Endothelial cell of umbilical vein (primary cell): ENCODE results near the gene RXFP3. TPM values are rescaled to one million over a fixed set of nuclear protein-coding genes. Genes with fewer than 3 reads are reported as not detected.

ENCODE experiments used
- BruUV-seq: library from RNA; stranded (reverse); fragments of 400-500 nt; replicated peaks from 2 replicates; lab custom pipeline; 2021; lab: Mats Ljungman, UMichigan
- CTCF ChIA-PET: fragments of 300-600, 350-600 bp; sonication (Branson Sonifier 250); formaldehyde crosslinking; loops from one replicate; lab custom pipeline; 2021; ENCODE audit warnings: antibody characterized with exemption, inconsistent platforms; lab: Charles Lee
- POLR2A ChIA-PET: fragments of 300-600, 350-600 bp; sonication (Branson Sonifier 250); formaldehyde crosslinking; loops from one replicate; lab custom pipeline; 2021; ENCODE audit warnings: antibody characterized with exemption, inconsistent platforms; lab: Charles Lee
- DNase-seq: peaks from one replicate; pipeline ENCODE4 v3.0.0-alpha.2; 2011; ENCODE audit warnings: low read depth, low spot score
- FAIRE-seq: peaks from 2 replicates; lab custom pipeline; 2011; peaks lifted over from hg19 to GRCh38; lab: Jason Lieb, UNC
- H2AFZ ChIP-seq: 2 replicates; pipeline ENCODE4 v1.6.0; 2012; ENCODE audit warnings: low read depth, low read length, control low read depth, inconsistent platforms
- H3K27ac ChIP-seq: 2 replicates; pipeline ENCODE4 v1.5.1; 2011; ENCODE audit warnings: low read depth, mild to moderate bottlenecking, control low read depth, low read length, moderate library complexity; ENCODE audit not compliant: insufficient read depth
- H3K27me3 ChIP-seq, 2 experiments: 2 replicates each; pipeline versions ENCODE4 v1.6.0 to v1.6.1; 2011; ENCODE audit warnings: low read length in 2 of 2, mixed read lengths in 1 of 2; ENCODE audit not compliant: control insufficient read depth in 2 of 2, insufficient read depth in 2 of 2
- H3K36me3 ChIP-seq, 2 experiments: 2 replicates in 1 of 2; 3 replicates in 1 of 2; pipeline ENCODE4 v1.5.1; 2011; ENCODE audit warnings: low read length in 2 of 2, mild to moderate bottlenecking in 1 of 2, moderate library complexity in 1 of 2; ENCODE audit not compliant: control insufficient read depth in 2 of 2, insufficient read depth in 2 of 2; ENCODE audit errors: extremely low read depth in 1 of 2
- H3K4me1 ChIP-seq: 3 replicates; pipeline ENCODE4 v1.5.1; 2011; ENCODE audit warnings: mild to moderate bottlenecking, low read length; ENCODE audit not compliant: control insufficient read depth, insufficient read depth; ENCODE audit errors: extremely low read depth
- H3K4me2 ChIP-seq: 2 replicates; pipeline ENCODE4 v1.6.1; 2011; ENCODE audit warnings: low read length, control low read depth, mixed read lengths; ENCODE audit not compliant: insufficient read depth
- H3K4me3 ChIP-seq, 3 experiments: fragments of 200-600 bp in 1 of 3; sonication (generic), shearing (Covaris generic) in 1 of 3; replicated peaks in 1 of 3; 2 replicates each; pipeline ENCODE4 v1.5.1; 2011 to 2016; ENCODE audit warnings: control low read depth in 3 of 3, low read length in 3 of 3, mild to moderate bottlenecking in 2 of 3, inconsistent platforms in 1 of 3, low read depth in 1 of 3, moderate library complexity in 1 of 3; ENCODE audit not compliant: insufficient read depth in 1 of 3
- H3K79me2 ChIP-seq: 2 replicates; pipeline ENCODE4 v1.6.0; 2012; ENCODE audit warnings: low read length, inconsistent platforms; ENCODE audit not compliant: control insufficient read depth, insufficient read depth
- H3K9ac ChIP-seq: replicated peaks from 2 replicates; pipeline ENCODE3; 2011; ENCODE audit warnings: low read length, control low read depth; ENCODE audit not compliant: insufficient read depth; ENCODE audit errors: extremely low read depth
- H3K9me1 ChIP-seq: replicated peaks from 3 replicates; pipeline ENCODE4 v1.6.0; 2011; ENCODE audit warnings: mild to moderate bottlenecking, low read length; ENCODE audit not compliant: control insufficient read depth, insufficient read depth; ENCODE audit errors: extremely low read depth
- H3K9me3 ChIP-seq: replicated peaks from 2 replicates; pipeline ENCODE4 v1.5.1; 2012; ENCODE audit warnings: low read length, inconsistent platforms; ENCODE audit not compliant: control insufficient read depth, insufficient read depth
- H4K20me1 ChIP-seq: replicated peaks from 2 replicates; pipeline ENCODE3; 2011; ENCODE audit warnings: mild to moderate bottlenecking, low read length; ENCODE audit not compliant: control insufficient read depth, insufficient read depth; ENCODE audit errors: extremely low read depth
- CTCF ChIP-seq, 2 donors: IDR thresholded peaks; 1 replicate in 1 of 2; 2 replicates in 1 of 2; pipeline ENCODE4 v1.5.1; 2011; ENCODE audit warnings: low read length in 2 of 2, mild to moderate bottlenecking in 2 of 2, moderate library complexity in 2 of 2, control low read depth in 1 of 2, inconsistent platforms in 1 of 2, low read depth in 1 of 2; ENCODE audit not compliant: insufficient read depth in 1 of 2; ENCODE audit errors: extremely low read depth in 1 of 2
- EZH2 ChIP-seq: IDR thresholded peaks from 2 replicates; pipeline ENCODE4 v1.6.1; 2012; ENCODE audit warnings: borderline replicate concordance, low read depth, mild to moderate bottlenecking, moderate library complexity, low read length, inconsistent platforms; ENCODE audit not compliant: severe bottlenecking
- FOS ChIP-seq: IDR thresholded peaks from 2 replicates; pipeline ENCODE4 v1.6.1; 2011; ENCODE audit warnings: mild to moderate bottlenecking, low read length, moderate library complexity, borderline replicate concordance; ENCODE audit not compliant: insufficient read depth
- GATA2 ChIP-seq: IDR thresholded peaks from 2 replicates; pipeline ENCODE4 v1.7.0; 2011; ENCODE audit warnings: low read depth, mild to moderate bottlenecking, moderate library complexity, mixed read lengths, low read length; ENCODE audit not compliant: insufficient read length, insufficient read depth
- JUN ChIP-seq: IDR thresholded peaks from 2 replicates; pipeline ENCODE4 v1.6.1; 2011; ENCODE audit warnings: borderline replicate concordance, low read depth; ENCODE audit not compliant: insufficient read length, insufficient read depth
- MAX ChIP-seq: IDR thresholded peaks from 2 replicates; pipeline ENCODE4 v1.6.1; 2011; ENCODE audit not compliant: insufficient read depth, insufficient read length
- MYC ChIP-seq: IDR thresholded peaks from one replicate; pipeline ENCODE4 v1.6.1; 2011; ENCODE audit warnings: mild to moderate bottlenecking, low read depth, low read length
- POLR2A ChIP-seq: IDR thresholded peaks from 2 replicates; pipeline ENCODE4 v1.6.1; 2012; ENCODE audit warnings: low read depth, mild to moderate bottlenecking, control low read depth, low read length
- POLR2AphosphoS5 ChIP-seq: IDR thresholded peaks from 2 replicates; pipeline ENCODE4 v1.6.1; 2012; ENCODE audit warnings: low read depth, mild to moderate bottlenecking, control low read depth, low read length, moderate library complexity; ENCODE audit not compliant: insufficient read depth
- dilution Hi-C: fragments of 300-500 bp; cut with MboI; formaldehyde crosslinking; loops from one replicate; pipeline ENCODE4 v1.15.0; 2019; ENCODE audit warnings: low sequenced_read_pairs; ENCODE audit not compliant: extremely low pct_ligation_motif_present
- intact Hi-C: fragments of 100-400 bp; cut with micrococcal nuclease; formaldehyde crosslinking; loops from one replicate; pipeline ENCODE4 v1.10.0; 2022
- polyA plus RNA-seq, 4 experiments: library from polyadenylated mRNA; depleted of rRNA in 3 of 4; stranded (reverse) in 3 of 4; unstranded in 1 of 4; fragments of >200 nt; gene quantifications; 2 replicates each; pipeline versions ENCODE4 v1.2.1 to v1.2.3, GENCODE V29; 2011 to 2012; ENCODE audit warnings: missing spikeins in 1 of 4
- total RNA-seq: library from RNA; stranded (reverse); gene quantifications from 2 replicates; pipeline ENCODE4 v1.2.3, GENCODE V29; 2021

The RXFP3 gene
- total and polyA plus RNA-seq, 2 donors (not counting 3 experiments of a cell fraction or from before 2014, with no cell fraction given) = not detected

GRCh38 chr5:33888587-33888986 lies 47.6 kb upstream of the RXFP3 start:
- CTCF ChIA-PET = no interaction called here
- no peak overlapping the region for H3K9ac ChIP-seq

More at GRCh38 chr5:33888587-33888986, 47.6 kb upstream of the RXFP3 start:
- no peaks in the 10 kb centered on the region for H3K9me3 ChIP-seq
- DNase-seq = no peak
- BruUV-seq = no TSS peak
- POLR2A ChIA-PET = no interaction called here
- H3K27me3 ChIP-seq = peaks cover 24 to 34% of the 10 kb centered on the region in 2 experiments
- no peak for TF ChIP-seq JUN
- no peak for TF ChIP-seq GATA2
- no peak for TF ChIP-seq MYC
- no peak for TF ChIP-seq POLR2AphosphoS5
- no peak for TF ChIP-seq MAX
- no peak for TF ChIP-seq CTCF (IDR thresholded peaks at IDR 0.05; ENCODE audit: extremely low read depth in 1 of 2, insufficient read depth in 1 of 2, low read depth in 1 of 2, low read length in 2 of 2)
- no peak for TF ChIP-seq POLR2A
- no peak for TF ChIP-seq FOS
- TF ChIP-seq EZH2 = no peak
- dilution Hi-C loops (no loop called here), intact Hi-C loops (no loop called here)
- no peaks in the 10 kb centered on the region for H3K79me2 ChIP-seq
- H4K20me1 ChIP-seq = no peaks in the 10 kb centered on the region
- no peak overlapping the region for H3K4me3 ChIP-seq
- no peak overlapping the region for H3K4me2 ChIP-seq
- H3K36me3 ChIP-seq = no peaks in the 10 kb centered on the region
- H3K27ac ChIP-seq = no peak overlapping the region
- H3K4me1 ChIP-seq = peaks cover 10% of the 10 kb centered on the region
- H2AFZ ChIP-seq = no peak overlapping the region
- H3K9me1 ChIP-seq = no peaks in the 10 kb centered on the region
- no peak for FAIRE-seq
